CD4-positive, CD25-positive, alpha-beta regulatory T cell (primary cell): ENCODE data around the gene SPR. TPM values are rescaled to one million over a fixed set of nuclear protein-coding genes. Genes with fewer than 3 reads are reported as not detected.
"Not testable (repeated sequence)": the region's sequence is repeated elsewhere in the genome, so short reads cannot be mapped to it uniquely, and the experiment has no call there.

Experiments
- ATAC-seq, 2 donors: fragments of 150-1000 bp; cut with Tn5 transposase; one replicate each; pipeline ENCODE4 v1.10.0; 2021; ENCODE audit warnings: low read depth in 2 of 2, moderate number of reproducible peaks in 2 of 2, moderate library complexity in 1 of 2
- DNase-seq, 3 donors: peaks; one replicate each; pipeline versions ENCODE4 v3.0.0 to v3.0.0-alpha.2; 2012 to 2022; ENCODE audit warnings: mixed read lengths in 1 of 3
- H3K27ac ChIP-seq: one replicate; pipeline ENCODE4 v1.7.0; 2013; ENCODE audit warnings: mild to moderate bottlenecking, low read length; ENCODE audit not compliant: insufficient read depth, poor library complexity, severe bottlenecking
- H3K27me3 ChIP-seq: one replicate; pipeline ENCODE4 v1.7.0; 2013; ENCODE audit warnings: low read length; ENCODE audit not compliant: control insufficient read depth, insufficient read depth
- H3K36me3 ChIP-seq: one replicate; pipeline ENCODE4 v1.7.0; 2013; ENCODE audit warnings: mild to moderate bottlenecking, low read length, moderate library complexity; ENCODE audit not compliant: control insufficient read depth, insufficient read depth
- H3K4me1 ChIP-seq: 2 replicates; pipeline ENCODE4 v1.7.0; 2013; ENCODE audit warnings: mild to moderate bottlenecking, low read length; ENCODE audit not compliant: insufficient read depth, control insufficient read depth, poor library complexity, severe bottlenecking
- H3K4me3 ChIP-seq: one replicate; pipeline ENCODE4 v1.7.0; 2013; ENCODE audit warnings: low read depth, mild to moderate bottlenecking, low read length, moderate library complexity
- H3K9me3 ChIP-seq, 2 experiments: 1 replicate in 1 of 2; 2 replicates in 1 of 2; pipeline ENCODE4 v1.7.0; 2013; ENCODE audit warnings: low read length in 2 of 2, mild to moderate bottlenecking in 1 of 2, moderate library complexity in 1 of 2; ENCODE audit not compliant: control insufficient read depth in 2 of 2
- H3K27ac Mint-ChIP-seq, 3 donors: one replicate each; pipeline ENCODE4 v1.8.0; 2020 to 2022; ENCODE audit warnings: mild to moderate bottlenecking in 3 of 3, mixed read lengths in 3 of 3, moderate library complexity in 2 of 3
- H3K27me3 Mint-ChIP-seq: one replicate; pipeline ENCODE4 v1.8.0; 2022; ENCODE audit warnings: mild to moderate bottlenecking, mixed read lengths
- H3K36me3 Mint-ChIP-seq: one replicate; pipeline ENCODE4 v1.8.0; 2020; ENCODE audit warnings: mixed read lengths
- H3K4me1 Mint-ChIP-seq, 4 donors: one replicate each; pipeline ENCODE4 v1.8.0; 2020 to 2022; ENCODE audit warnings: mixed read lengths in 4 of 4, mild to moderate bottlenecking in 1 of 4
- H3K4me3 Mint-ChIP-seq, 4 donors: one replicate each; pipeline ENCODE4 v1.8.0; 2020 to 2022; ENCODE audit warnings: mild to moderate bottlenecking in 4 of 4, mixed read lengths in 4 of 4, moderate library complexity in 3 of 4
- H3K9me3 Mint-ChIP-seq, 7 donors: one replicate each; pipeline ENCODE4 v1.8.0; 2020 to 2022; ENCODE audit warnings: mixed read lengths in 7 of 7, mild to moderate bottlenecking in 3 of 7, moderate library complexity in 2 of 7
- polyA plus RNA-seq, 4 donors: library from polyadenylated mRNA; unstranded; fragments of 300-500 nt; fragmentation: Illumina TruSeq; gene quantifications; one replicate each; pipeline ENCODE4 v1.2.3, GENCODE V29; 2021
- total RNA-seq: library from RNA; stranded (reverse); gene quantifications from one replicate; pipeline ENCODE4 v1.2.3, GENCODE V29; 2022

The SPR gene
- total and polyA plus RNA-seq, 5 donors from 2014 or later = 0.13 TPM; not detected in 4

- H3K27me3 Mint-ChIP-seq = peaks cover 54% of the 10 kb centered on the region
- H3K27ac ChIP-seq = no peak overlapping the region
Measured at GRCh38 chr2:72898585-72898906, 11.3 kb downstream of the SPR start.

GRCh38 chr2:72900191-72900825 is 13.1 kb downstream of the SPR start:
- Mint-ChIP-seq H3K27ac (no peak overlapping the region), H3K36me3 (no peaks in the 10 kb centered on the region), H3K9me3 (no peaks in the 10 kb centered on the region), H3K4me3 (no peak overlapping the region), H3K27me3 (peaks cover 47% of the 10 kb centered on the region), H3K4me1 (peaks cover 0 to 5% (median under 1%) of the 10 kb centered on the region in 4 donors)
- H3K4me1 ChIP-seq = no peaks in the 10 kb centered on the region
- no peak overlapping the region for H3K4me3 ChIP-seq
- DNase-seq (no peak), ATAC-seq (no peak)
- H3K27ac ChIP-seq = no peak overlapping the region
- H3K36me3 ChIP-seq = no peaks in the 10 kb centered on the region
- peaks cover 18% of the 10 kb centered on the region for H3K27me3 ChIP-seq
- no peaks in the 10 kb centered on the region for H3K9me3 ChIP-seq

More at GRCh38 chr2:72898585-72898906, 11.3 kb downstream of the SPR start:
- DNase-seq = no peak
- no peak overlapping the region for H3K4me3 Mint-ChIP-seq
- ATAC-seq = no peak
- H3K9me3 ChIP-seq = no peaks in the 10 kb centered on the region
- H3K4me1 ChIP-seq = no peaks in the 10 kb centered on the region
- no peaks in the 10 kb centered on the region for H3K36me3 ChIP-seq
- H3K4me3 ChIP-seq = no peak overlapping the region
- peaks cover 18% of the 10 kb centered on the region for H3K27me3 ChIP-seq
- no peak overlapping the region for H3K27ac Mint-ChIP-seq
- no peaks in the 10 kb centered on the region for H3K36me3 Mint-ChIP-seq
- H3K9me3 Mint-ChIP-seq = no peaks in the 10 kb centered on the region
- H3K4me1 Mint-ChIP-seq = peaks cover 0 to 6% (median under 1%) of the 10 kb centered on the region in 4 donors

- no peak for DNase-seq
- no peak overlapping the region for H3K27ac ChIP-seq
- no peaks in the 10 kb centered on the region for H3K36me3 ChIP-seq
- Mint-ChIP-seq H3K4me1 (no peaks in the 10 kb centered on the region), H3K27ac (no peak overlapping the region), H3K36me3 (no peaks in the 10 kb centered on the region), H3K27me3 (peaks cover 38% of the 10 kb centered on the region), H3K9me3 (peaks cover 0 to 5% (median 0%) of the 10 kb centered on the region in 7 donors), H3K4me3 (no peak overlapping the region)
- no peak for ATAC-seq
- H3K4me3 ChIP-seq = no peak overlapping the region
- no peaks in the 10 kb centered on the region for H3K9me3 ChIP-seq
- peaks cover 19% of the 10 kb centered on the region for H3K27me3 ChIP-seq
- H3K4me1 ChIP-seq = no peaks in the 10 kb centered on the region
Measured at GRCh38 chr2:72901426-72901825, 14.2 kb downstream of the SPR start.

GRCh38 chr2:72907369-72907768 is 20.2 kb downstream of the SPR start:
- H3K4me1 Mint-ChIP-seq, H3K27ac ChIP-seq, H3K9me3 ChIP-seq, ATAC-seq, H3K9me3 Mint-ChIP-seq, H3K27ac Mint-ChIP-seq, H3K4me3 Mint-ChIP-seq, H3K4me3 ChIP-seq, H3K36me3 Mint-ChIP-seq, DNase-seq, H3K36me3 ChIP-seq, H3K4me1 ChIP-seq: not testable (repeated sequence)
- H3K27me3 Mint-ChIP-seq = peaks cover 44% of the 10 kb centered on the region
- peaks cover 40% of the 10 kb centered on the region for H3K27me3 ChIP-seq

- Histone ChIP-seq H3K36me3 (no peaks in the 10 kb centered on the region), H3K27me3 (peaks cover 40% of the 10 kb centered on the region), H3K9me3 (no peaks in the 10 kb centered on the region), H3K27ac (no peak overlapping the region), H3K4me3 (no peak overlapping the region), H3K4me1 (no peaks in the 10 kb centered on the region)
- DNase-seq = no peak
- peaks cover 0 to 5% (median 4%) of the 10 kb centered on the region in 7 donors for H3K9me3 Mint-ChIP-seq
- H3K36me3 Mint-ChIP-seq = no peaks in the 10 kb centered on the region
- no peak for ATAC-seq
- no peak overlapping the region for H3K4me3 Mint-ChIP-seq
- no peak overlapping the region for H3K27ac Mint-ChIP-seq
- H3K4me1 Mint-ChIP-seq = no peaks in the 10 kb centered on the region
- peaks cover 46% of the 10 kb centered on the region for H3K27me3 Mint-ChIP-seq
Measured at GRCh38 chr2:72908741-72909140, 21.5 kb downstream of the SPR start.

GRCh38 chr2:72911256-72911655 is 24.0 kb downstream of the SPR start:
- H3K4me3 Mint-ChIP-seq = no peak overlapping the region
- H3K27me3 Mint-ChIP-seq = peaks cover 66% of the 10 kb centered on the region
- Histone ChIP-seq H3K27ac (no peak overlapping the region), H3K27me3 (peaks cover 49% of the 10 kb centered on the region), H3K4me1 (peaks cover 12% of the 10 kb centered on the region), H3K9me3 (no peaks in the 10 kb centered on the region), H3K36me3 (no peaks in the 10 kb centered on the region), H3K4me3 (no peak overlapping the region)
- peaks cover 4 to 18% (median 8%) of the 10 kb centered on the region in 4 donors for H3K4me1 Mint-ChIP-seq
- no peak for DNase-seq
- no peaks in the 10 kb centered on the region for H3K36me3 Mint-ChIP-seq
- no peak for ATAC-seq
- H3K9me3 Mint-ChIP-seq = peaks cover 0 to 4% (median 1%) of the 10 kb centered on the region in 7 donors
- no peak overlapping the region for H3K27ac Mint-ChIP-seq

- H3K4me3 Mint-ChIP-seq = peak overlapping the region in 2 of 4 donors; percentile 6 to 22
Measured at GRCh38 chr2:72913486-72914205, 26.4 kb downstream of the SPR start.

GRCh38 chr2:72914206-72914559 is 27.0 kb downstream of the SPR start:
- Mint-ChIP-seq H3K27me3 (peaks cover 74% of the 10 kb centered on the region), H3K9me3 (peaks cover 0 to 3% (median 0%) of the 10 kb centered on the region in 7 donors), H3K27ac (no peak overlapping the region), H3K4me3 (peak overlapping the region in 1 of 4 donors; percentile 22), H3K4me1 (peaks cover 4 to 34% (median 11%) of the 10 kb centered on the region in 4 donors), H3K36me3 (no peaks in the 10 kb centered on the region)
- Histone ChIP-seq H3K36me3 (no peaks in the 10 kb centered on the region), H3K27me3 (peaks cover 43% of the 10 kb centered on the region), H3K27ac (no peak overlapping the region), H3K4me1 (peaks cover 37% of the 10 kb centered on the region), H3K9me3 (no peaks in the 10 kb centered on the region), H3K4me3 (no peak overlapping the region)
- DNase-seq (no peak), ATAC-seq (no peak)

More at GRCh38 chr2:72913486-72914205, 26.4 kb downstream of the SPR start:
- Mint-ChIP-seq H3K9me3 (peaks cover 0 to 3% (median 0%) of the 10 kb centered on the region in 7 donors), H3K27ac (no peak overlapping the region), H3K27me3 (peaks cover 75% of the 10 kb centered on the region), H3K36me3 (no peaks in the 10 kb centered on the region), H3K4me1 (peaks cover 4 to 29% (median 9%) of the 10 kb centered on the region in 4 donors)
- no peak overlapping the region for H3K4me3 ChIP-seq
- H3K27ac ChIP-seq = no peak overlapping the region
- H3K4me1 ChIP-seq = peaks cover 33% of the 10 kb centered on the region
- no peaks in the 10 kb centered on the region for H3K9me3 ChIP-seq
- no peak for ATAC-seq
- no peak for DNase-seq
- no peaks in the 10 kb centered on the region for H3K36me3 ChIP-seq
- H3K27me3 ChIP-seq = peaks cover 46% of the 10 kb centered on the region
